Esophagus muscularis mucosa (tissue), 4 donors: ENCODE results near the gene FHOD1.

Experiments
- CTCF ChIP-seq, 3 experiments: fragments of 200-600 bp in 2 of 3; fragments of 450-650 bp in 1 of 3; sonication (generic) in 2 of 3; IDR thresholded peaks; one replicate each; pipeline ENCODE4 v1.5.1; 2017 to 2019; ENCODE audit warnings: antibody characterized with exemption in 3 of 3, mild to moderate bottlenecking in 2 of 3, moderate library complexity in 1 of 3
- EP300 ChIP-seq: sonication (generic); formaldehyde crosslinking; IDR thresholded peaks from one replicate; pipeline ENCODE4 v1.6.1; 2017; ENCODE audit warnings: antibody characterized with exemption
- POLR2A ChIP-seq: fragments of 450-650 bp; IDR thresholded peaks from one replicate; pipeline ENCODE4 v1.6.1; 2017; ENCODE audit warnings: antibody characterized with exemption, moderate library complexity, mild to moderate bottlenecking, low read depth
- POLR2AphosphoS5 ChIP-seq, 2 donors: sonication (generic); formaldehyde crosslinking; IDR thresholded peaks; one replicate each; pipeline ENCODE4 v1.6.1; 2017; ENCODE audit warnings: antibody characterized with exemption in 2 of 2

DNA sequence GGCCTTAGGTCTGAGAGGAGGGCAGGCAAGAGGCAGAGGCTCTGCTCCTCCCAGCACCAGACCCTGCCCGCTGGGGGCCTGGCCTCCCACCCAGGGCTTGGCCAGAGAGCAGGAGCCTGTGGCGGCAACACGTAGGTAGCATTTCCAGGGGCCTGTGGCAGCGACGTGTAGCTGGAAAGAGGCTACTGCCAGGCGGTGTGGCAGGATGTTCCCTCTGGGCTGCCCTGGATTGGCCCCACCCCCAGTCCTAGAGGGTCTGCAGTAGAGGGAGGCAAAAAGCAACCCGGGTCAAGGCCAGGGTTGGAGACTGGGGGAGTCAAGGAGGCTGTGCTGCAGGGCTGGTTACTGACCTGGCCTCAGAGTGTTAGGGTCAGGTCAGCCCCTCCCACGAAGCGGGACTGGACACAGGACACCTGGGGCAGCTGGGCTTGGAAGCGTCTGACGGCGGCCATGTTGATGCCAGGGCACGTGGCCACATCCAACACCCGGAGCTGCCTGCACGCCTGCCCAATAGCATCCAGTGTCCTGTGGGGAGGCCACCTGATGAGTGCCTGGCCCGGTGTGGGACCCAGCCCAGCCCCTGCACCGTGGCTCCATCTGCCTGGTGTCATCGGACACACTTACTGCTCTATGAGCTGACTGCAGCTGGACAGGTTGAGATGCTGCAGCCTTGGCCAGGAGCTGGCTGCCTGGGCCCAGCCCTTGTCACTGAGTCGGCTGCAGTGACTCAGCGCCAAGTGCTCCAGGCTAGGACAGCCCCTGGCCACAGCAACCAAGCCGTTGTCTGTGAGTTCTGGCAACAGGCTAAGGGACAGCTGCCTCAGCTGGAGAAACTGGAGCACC is 39.8 kb downstream of the FHOD1 start:
- TF ChIP-seq EP300 (no peak), CTCF (IDR thresholded peaks at IDR 0.05) (no peak), POLR2AphosphoS5 (IDR thresholded peaks at IDR 0.05) (no peak), POLR2A (no peak)
